ENCODE measurements around the gene ADAMTS7. TPM values are rescaled to one million over a fixed set of nuclear protein-coding genes. Genes with fewer than 3 reads are reported as not detected.
A peak's percentile ranks its signal among the peaks of the same experiment; 100 is the strongest.
"Not testable (repeated sequence)": the region's sequence is repeated elsewhere in the genome, so short reads cannot be mapped to it uniquely, and the experiment has no call there.

ADAMTS7 gene
- total and polyA plus RNA-seq, 2 donors (not counting 3 experiments of a cell fraction or from before 2014, with no cell fraction given) = 49.6 to 64.7 TPM

DNA sequence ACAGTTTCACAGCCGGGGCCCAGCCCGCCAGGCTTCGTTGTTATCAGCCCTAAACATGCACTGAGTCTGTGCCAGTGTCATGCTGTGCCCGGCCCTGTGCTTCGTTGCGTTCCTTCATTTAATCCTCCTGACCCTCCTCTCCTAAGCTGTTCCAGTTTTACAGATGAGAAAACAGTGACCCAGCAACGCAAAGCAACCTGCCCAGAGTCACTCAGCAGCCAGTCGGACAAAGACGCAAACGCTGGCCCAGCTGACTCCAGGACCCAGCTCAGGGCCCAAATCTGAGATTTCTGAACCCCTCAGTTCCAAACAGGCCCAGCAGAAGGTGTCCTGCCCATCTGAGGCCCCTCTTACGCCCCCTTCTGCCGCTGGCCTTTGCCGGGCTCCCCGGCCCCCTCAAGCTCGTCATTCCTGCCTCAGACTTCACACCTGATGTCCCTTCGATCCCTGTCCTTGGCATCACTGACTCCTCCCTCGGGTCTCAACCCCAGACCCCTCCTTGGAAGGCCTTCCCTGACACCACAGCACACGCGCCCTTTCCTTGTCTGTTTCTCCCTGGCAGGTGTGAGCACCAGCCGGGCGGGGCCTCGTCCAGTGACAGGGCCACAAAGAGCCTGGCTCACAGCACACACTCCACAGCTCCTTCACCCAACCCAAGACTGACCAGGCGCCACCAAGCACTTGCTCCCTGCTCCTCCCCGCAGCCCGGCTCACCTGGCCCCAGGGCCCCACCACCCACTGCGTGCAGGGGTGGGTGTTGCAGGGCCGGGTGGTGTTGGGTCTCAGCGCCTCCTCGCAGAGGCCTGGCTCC is 48.1 kb downstream of the ADAMTS7 start:
- no peak for FAIRE-seq
- Histone ChIP-seq H2AFZ (ENCODE audit: low read depth, low read length) (no peak overlapping the region), H3K9me1 (replicated peaks; ENCODE audit: control insufficient read depth, extremely low read depth, insufficient read depth, low read length) (no peaks in the 10 kb centered on the region), H3K4me2 (ENCODE audit: insufficient read depth, low read length) (no peak overlapping the region), H3K36me3 (ENCODE audit: control insufficient read depth in 2 of 2, extremely low read depth in 1 of 2, insufficient read depth in 2 of 2, low read length in 2 of 2) (no peaks in the 10 kb centered on the region), H3K9ac (replicated peaks; ENCODE audit: extremely low read depth, insufficient read depth, low read length) (no peak overlapping the region), H3K4me3 (replicated peaks in 1 of 3; ENCODE audit: insufficient read depth in 1 of 3, low read depth in 1 of 3, low read length in 3 of 3) (no peak overlapping the region), H3K27me3 (ENCODE audit: control insufficient read depth in 2 of 2, insufficient read depth in 2 of 2, low read length in 2 of 2) (no peaks in the 10 kb centered on the region), H4K20me1 (replicated peaks; ENCODE audit: control insufficient read depth, extremely low read depth, insufficient read depth, low read length) (no peaks in the 10 kb centered on the region), H3K9me3 (replicated peaks; ENCODE audit: control insufficient read depth, insufficient read depth, low read length) (no peaks in the 10 kb centered on the region), H3K4me1 (ENCODE audit: control insufficient read depth, extremely low read depth, insufficient read depth, low read length) (peaks cover 19% of the 10 kb centered on the region), H3K79me2 (ENCODE audit: control insufficient read depth, insufficient read depth, low read length) (no peaks in the 10 kb centered on the region), H3K27ac (ENCODE audit: insufficient read depth, low read depth, low read length) (no peak overlapping the region)
- POLR2A ChIA-PET = no interaction called here
- intact Hi-C loops (cut with micrococcal nuclease) (no loop called here), dilution Hi-C loops (cut with MboI; ENCODE audit: extremely low pct_ligation_motif_present, low sequenced_read_pairs) (no loop called here)
- BruUV-seq (replicated peaks) = no TSS peak
- no peak for DNase-seq (ENCODE audit: low read depth, low spot score)
- CTCF ChIA-PET = no interaction called here
- TF ChIP-seq POLR2A (IDR thresholded peaks at IDR 0.05; ENCODE audit: low read depth, low read length) (no peak), FOS (IDR thresholded peaks at IDR 0.05; ENCODE audit: borderline replicate concordance, insufficient read depth, low read length) (no peak), JUN (IDR thresholded peaks at IDR 0.05; ENCODE audit: borderline replicate concordance, insufficient read depth, insufficient read length, low read depth) (no peak), EZH2 (IDR thresholded peaks at IDR 0.05; ENCODE audit: borderline replicate concordance, low read depth, low read length, severe bottlenecking) (no peak), MAX (IDR thresholded peaks at IDR 0.05; ENCODE audit: insufficient read depth, insufficient read length) (no peak), GATA2 (IDR thresholded peaks at IDR 0.05; ENCODE audit: insufficient read depth, insufficient read length, low read depth, low read length) (no peak)

DNA sequence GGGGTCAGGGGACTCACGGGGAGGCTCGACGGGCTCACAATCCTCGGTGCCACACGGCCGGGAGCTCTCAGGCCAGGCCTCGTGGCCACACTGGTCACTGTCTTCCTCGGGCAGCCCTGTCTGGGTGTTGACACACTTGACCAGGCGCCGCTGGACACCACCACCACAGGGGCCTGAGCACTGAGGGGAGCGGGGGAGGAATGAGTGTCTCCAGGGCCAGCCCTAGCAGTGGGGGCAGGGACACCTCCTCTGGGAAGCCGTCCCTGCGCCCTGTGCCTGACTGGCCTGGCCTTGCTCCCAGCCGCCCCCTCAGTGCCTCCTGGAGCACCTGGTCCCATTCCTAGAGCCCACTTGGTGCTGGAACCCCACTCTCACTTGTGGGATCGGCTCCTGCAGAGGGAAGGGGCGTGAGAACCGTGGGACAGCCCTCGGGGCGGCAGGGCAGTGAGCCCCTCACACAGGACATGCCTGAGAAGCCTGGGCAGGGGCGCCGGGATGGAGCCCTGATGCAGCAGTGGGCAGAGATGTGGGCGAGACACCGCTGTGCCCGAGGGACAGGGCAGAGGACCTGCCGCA is 48.8 kb downstream of the ADAMTS7 start:
- H3K9me1 ChIP-seq (replicated peaks; ENCODE audit: control insufficient read depth, extremely low read depth, insufficient read depth, low read length); DNase-seq (ENCODE audit: low read depth, low spot score); H2AFZ ChIP-seq (ENCODE audit: low read depth, low read length); H3K4me3 ChIP-seq (replicated peaks in 1 of 3; ENCODE audit: insufficient read depth in 1 of 3, low read depth in 1 of 3, low read length in 3 of 3); H3K4me2 ChIP-seq (ENCODE audit: insufficient read depth, low read length); BruUV-seq (replicated peaks); H3K36me3 ChIP-seq (ENCODE audit: control insufficient read depth in 2 of 2, extremely low read depth in 1 of 2, insufficient read depth in 2 of 2, low read length in 2 of 2); H3K27me3 ChIP-seq (ENCODE audit: control insufficient read depth in 2 of 2, insufficient read depth in 2 of 2, low read length in 2 of 2); POLR2A ChIA-PET; H3K9me3 ChIP-seq (replicated peaks; ENCODE audit: control insufficient read depth, insufficient read depth, low read length); H3K9ac ChIP-seq (replicated peaks; ENCODE audit: extremely low read depth, insufficient read depth, low read length); H4K20me1 ChIP-seq (replicated peaks; ENCODE audit: control insufficient read depth, extremely low read depth, insufficient read depth, low read length); H3K79me2 ChIP-seq (ENCODE audit: control insufficient read depth, insufficient read depth, low read length); FAIRE-seq; intact Hi-C loops (cut with micrococcal nuclease); dilution Hi-C loops (cut with MboI; ENCODE audit: extremely low pct_ligation_motif_present, low sequenced_read_pairs): not testable (repeated sequence)
- CTCF ChIA-PET = interaction anchor here (1.2 kb wide), 1 partner anchor 49 kb away, joined by 5 read pairs; the partner anchor contains the start of gene ADAMTS7
- Histone ChIP-seq H3K4me1 (ENCODE audit: control insufficient read depth, extremely low read depth, insufficient read depth, low read length) (peaks cover 22% of the 10 kb centered on the region), H3K27ac (ENCODE audit: insufficient read depth, low read depth, low read length) (peak overlapping the region; percentile 85)

Data from endothelial cell of umbilical vein (primary cell).